ENCODE results near the gene BICDL2. TPM values are rescaled to one million over a fixed set of nuclear protein-coding genes. Genes with fewer than 3 reads are reported as not detected.

The BICDL2 gene
- total RNA-seq, 1 experiment from 2014 or later = not detected

DNA sequence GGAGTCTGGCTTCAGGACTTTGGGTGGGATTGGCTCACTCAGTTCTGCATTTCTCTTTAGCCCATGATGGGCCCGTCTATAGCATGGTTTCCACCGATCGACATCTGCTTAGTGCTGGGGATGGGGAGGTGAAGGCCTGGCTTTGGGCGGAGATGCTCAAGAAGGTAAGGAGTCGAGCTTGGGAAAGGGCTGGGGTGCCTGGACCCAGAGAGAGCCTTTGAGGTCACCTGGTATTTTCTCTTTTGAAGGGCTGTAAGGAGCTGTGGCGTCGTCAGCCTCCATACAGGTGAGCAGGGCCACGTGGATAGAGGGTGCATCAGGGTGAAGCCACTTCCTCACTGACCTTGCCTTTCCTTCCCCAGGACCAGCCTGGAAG is 10.8 kb downstream of the BICDL2 start:
- DNase-seq (ENCODE audit: low read depth) = no peak

DNA sequence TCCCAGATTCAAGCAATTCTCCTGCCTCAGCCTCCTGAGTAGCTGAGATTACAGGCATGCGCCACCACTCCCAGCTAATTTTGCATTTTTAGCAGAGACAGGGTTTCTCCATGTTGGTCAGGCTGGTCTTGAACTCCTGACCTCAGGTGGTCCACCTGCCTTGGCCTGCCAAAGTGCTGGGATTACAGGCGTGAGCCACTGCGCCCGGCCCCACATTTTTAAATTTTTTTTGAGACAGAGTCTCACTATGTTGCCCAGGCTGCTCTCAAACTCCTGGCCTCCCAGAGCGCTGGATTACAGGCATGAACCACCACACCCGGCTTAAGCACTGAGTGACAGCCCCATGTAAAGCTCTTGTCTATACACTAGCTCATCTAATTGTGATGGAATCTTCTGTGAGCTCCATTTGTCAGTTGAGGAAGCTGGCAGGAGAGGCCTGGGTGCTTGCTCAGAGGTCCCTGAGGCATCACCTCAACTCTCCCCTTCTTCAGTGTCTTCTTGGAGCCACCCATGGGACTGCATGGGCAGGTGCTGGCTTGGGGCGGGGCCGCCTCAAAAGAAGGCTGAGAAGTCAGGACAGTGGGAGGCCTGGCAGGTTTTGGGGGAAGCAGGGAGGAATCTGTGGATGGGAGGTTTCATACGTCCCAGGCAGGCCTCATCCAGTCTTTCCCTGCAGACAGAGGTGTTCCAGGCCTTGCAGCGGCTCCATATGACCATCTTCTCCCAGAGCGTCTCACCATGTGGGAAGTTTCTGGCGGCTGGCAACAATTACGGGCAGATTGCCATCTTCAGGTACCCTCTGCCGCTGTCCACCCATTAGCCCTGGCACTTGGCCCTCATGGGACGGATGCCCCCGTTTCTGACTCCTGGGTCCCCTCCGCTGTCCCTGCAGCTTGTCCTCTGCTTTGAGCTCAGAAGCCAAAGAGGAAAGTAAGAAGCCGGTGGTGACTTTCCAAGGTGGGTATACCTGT is 11.4 kb downstream of the BICDL2 start:
- DNase-seq (ENCODE audit: low read depth) = no peak

DNA sequence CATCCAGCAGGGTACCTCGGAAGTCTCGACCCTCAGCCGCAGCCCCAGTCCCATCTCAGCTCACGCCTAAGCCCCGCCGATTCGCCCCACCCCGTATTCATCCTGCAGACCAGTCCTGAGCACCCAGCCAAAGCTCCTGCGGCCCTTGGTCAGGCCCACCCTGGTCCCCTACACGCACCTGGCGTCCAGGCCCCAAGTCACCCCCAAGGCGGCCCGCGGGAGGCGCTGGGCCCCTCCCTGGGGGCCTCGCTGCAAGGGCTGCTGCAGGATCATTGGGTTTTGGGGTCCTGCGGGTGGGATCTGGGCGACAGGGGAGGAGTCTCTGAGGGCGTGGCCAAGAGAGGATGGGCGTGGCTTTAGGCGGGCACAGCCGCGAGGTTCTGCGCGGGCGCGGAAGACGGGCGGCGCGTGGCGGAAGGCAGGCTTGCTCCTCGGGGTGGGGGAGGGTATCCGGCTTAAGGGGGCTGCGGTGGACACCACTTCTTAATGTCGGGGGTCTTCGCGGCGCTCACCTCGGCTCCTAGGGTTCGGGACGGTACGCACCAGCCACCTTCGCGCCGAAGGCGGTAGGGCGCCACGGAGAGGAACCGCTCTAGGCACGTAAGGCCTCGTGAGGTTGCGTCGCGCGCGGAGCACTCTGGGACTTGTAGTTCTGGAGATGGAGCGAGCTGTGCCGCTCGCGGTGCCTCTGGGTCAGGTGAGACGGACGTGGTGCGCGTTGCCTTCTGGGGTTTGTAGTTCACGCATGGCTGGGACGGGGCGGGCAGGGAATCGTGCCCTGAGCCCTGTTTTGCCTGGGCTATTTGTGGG is 12.9 kb downstream of the BICDL2 start, which contains the start of the genes HCFC1R1 and THOC6:
TSS of gene HCFC1R1 (minus strand) at position 274 of the 810 bp plus-strand sequence. CDS start at position 273, 1 bp downstream.
TSS of gene THOC6 (plus strand) at position 367 of the 810 bp plus-strand sequence. CDS start at position 659, 292 bp downstream.
- DNase-seq (ENCODE audit: low read depth) = peak; percentile 98

DNA sequence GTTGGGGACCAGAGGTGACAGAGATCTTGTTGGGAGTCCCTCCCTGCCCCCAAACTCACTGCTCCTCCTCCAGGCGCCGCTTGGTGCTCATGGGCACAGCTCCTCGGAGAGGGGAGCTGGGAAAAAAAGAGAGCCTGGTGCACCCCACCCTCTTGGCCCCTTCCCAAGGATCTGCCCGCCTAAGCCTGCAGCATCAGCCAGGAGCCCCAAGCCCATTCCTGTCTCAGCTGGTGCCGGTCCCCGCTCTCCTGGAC is 13.4 kb downstream of the BICDL2 start:
- DNase-seq (ENCODE audit: low read depth) = peak; percentile 88

GRCh38 chr16:3022684-3023414 is 13.9 kb downstream of the BICDL2 start:
- peak; percentile 85 for DNase-seq (ENCODE audit: low read depth)

DNA sequence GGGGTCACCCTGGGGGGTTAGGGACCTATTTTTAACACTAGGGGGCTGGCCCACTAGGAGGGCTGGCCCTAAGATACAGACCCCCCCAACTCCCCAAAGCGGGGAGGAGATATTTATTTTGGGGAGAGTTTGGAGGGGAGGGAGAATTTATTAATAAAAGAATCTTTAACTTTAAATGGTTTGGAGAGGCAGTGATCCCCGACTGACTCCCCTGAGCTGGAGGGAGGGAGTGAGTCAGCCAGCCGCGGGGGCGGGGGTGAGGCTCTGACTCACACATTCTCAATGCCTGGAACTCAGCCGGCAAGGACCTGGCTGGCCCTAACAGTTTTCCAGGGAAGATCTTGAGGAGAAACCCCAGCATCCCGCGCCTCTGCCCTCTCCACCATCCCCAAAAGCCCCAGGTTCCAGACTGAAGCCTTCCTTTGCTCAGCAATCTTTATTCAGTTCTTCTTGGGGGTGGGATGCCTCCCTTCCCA is 14.5 kb downstream of the BICDL2 start:
- DNase-seq (ENCODE audit: low read depth) = peak; percentile 96

GRCh38 chr16:3021449-3022207 is 15.1 kb downstream of the BICDL2 start:
- peak; percentile 97 for DNase-seq (ENCODE audit: low read depth)

- DNase-seq (ENCODE audit: low read depth) = peak; percentile 93
Measured at GRCh38 chr16:3020604-3021448, 15.9 kb downstream of the BICDL2 start.

GRCh38 chr16:3020247-3020603 is 16.5 kb downstream of the BICDL2 start, which contains the start of gene TNFRSF12A:
Gene TNFRSF12A (plus strand): TSS chr16:3020368. CDS start chr16:3020398, 30 bp downstream.
- DNase-seq (ENCODE audit: low read depth) = peak; percentile 74

GRCh38 chr16:3019594-3020246 is 17.0 kb downstream of the BICDL2 start:
- DNase-seq (ENCODE audit: low read depth) = no peak

DNA sequence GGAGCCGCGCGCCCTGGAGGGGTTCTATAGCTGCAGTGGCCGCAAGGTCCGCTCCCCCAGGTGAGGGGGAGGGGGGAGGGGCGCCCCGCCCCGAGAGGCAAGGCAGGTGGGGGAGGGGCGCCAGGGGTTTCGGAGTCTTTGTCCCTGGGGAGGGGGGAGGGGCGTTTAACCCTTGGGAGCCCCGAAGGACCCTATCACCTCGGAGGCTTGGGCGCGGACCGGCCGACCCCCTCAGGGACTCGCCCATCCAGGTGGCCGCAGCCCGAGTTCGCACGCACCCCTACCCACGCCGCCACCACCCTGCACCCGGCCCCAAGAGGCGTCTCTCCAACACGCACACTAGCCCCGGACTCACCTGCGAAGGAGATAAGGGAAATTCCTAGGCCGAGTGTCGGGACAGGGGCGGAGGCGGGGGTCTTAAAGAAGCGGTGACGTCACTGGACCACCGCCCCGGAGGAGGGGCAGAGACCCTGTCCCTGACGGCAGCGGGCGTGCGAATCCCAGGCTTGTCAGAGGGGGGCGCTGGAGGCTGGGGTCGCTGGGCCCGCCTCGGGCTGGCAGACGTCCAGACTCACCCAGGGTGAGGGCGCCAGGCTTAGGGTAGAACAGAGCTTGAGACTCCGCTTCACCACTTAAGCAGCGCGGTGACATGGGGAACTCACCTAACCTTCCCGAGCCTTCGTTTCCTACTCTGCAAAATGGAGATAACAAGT is 18.8 kb downstream of the BICDL2 start, which contains the start of gene CLDN6:
TSS of gene CLDN6 (minus strand) at position 390 of the 713 bp plus-strand sequence. CDS start 2,162 bp downstream, outside the sequence.
- DNase-seq (ENCODE audit: low read depth) = no peak

DNA sequence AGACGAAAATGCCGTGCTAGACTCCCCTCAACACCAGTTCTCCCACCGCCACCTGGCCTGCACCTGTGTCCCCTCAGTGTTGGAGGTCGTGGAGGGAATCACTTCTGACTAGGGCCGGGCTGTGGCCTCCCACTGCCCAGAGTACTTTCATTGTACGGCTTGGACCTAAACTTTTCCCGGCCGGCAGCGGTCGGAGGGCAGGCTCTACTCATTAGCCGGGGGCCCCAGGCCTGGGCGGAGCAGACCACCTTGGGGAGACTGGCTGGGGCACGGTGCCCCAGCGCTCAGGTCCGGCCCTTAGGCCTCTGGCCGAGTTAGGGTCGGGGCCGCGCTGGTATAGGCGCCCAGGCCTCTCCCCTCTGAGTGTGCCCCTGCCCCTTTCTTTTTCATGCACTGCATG is 19.4 kb downstream of the BICDL2 start:
- DNase-seq (ENCODE audit: low read depth) = no peak

GRCh38 chr16:3015865-3016521 is 20.8 kb downstream of the BICDL2 start:
- no peak for DNase-seq (ENCODE audit: low read depth)

DNA sequence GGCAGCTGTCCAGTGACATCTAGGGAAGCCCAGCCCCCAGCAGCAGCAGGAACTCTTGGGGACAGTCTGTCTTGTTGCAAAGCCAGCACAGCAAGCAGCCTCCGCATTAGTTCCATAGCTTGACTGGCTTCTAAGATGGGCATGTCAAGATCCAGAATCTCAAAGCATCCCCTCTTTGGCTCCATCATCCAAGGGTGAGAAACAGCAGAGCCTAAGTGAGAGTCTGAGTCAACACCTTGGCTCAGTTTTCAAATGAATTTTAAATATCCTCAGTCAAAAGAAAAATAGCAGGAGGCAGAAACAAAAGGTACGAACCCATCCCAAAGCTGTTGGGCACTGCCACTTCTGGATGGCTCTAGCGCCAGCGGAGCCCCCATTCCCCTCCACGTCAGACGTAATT is 21.8 kb downstream of the BICDL2 start:
- DNase-seq (ENCODE audit: low read depth) = no peak

DNA sequence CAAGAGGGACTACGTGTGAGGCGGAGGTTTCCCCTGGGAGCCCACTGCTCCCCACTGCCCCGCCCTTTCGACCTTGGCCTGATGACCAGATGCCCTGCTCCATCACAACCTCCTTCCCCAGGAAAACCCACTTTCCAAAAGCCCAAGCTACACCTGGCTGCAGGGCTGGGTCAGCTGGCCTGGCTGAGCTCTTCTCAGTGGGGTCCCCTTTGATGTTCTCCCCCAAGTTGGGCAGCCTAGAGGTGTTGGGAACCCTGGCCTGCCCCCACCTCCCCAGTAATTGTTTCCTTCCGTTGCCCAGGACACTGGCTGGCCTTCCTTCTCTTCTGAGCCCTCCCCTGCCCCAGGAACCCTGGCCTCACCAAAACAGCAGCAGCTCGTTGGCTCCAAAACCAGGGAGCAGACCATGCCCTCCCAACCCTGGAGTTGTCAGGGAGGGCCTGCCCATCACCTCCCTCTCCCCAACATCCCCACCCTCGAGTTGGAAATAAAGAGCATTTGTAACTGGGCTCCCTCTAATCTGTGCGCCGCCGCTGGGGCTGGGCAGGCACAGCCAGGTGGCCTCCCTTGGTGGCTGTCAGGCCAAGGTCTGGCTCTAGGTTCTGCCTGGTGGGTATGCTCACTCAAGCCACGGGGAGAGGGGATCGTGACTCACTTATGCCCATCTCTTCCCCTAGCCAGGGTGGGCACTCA is 22.6 kb downstream of the BICDL2 start:
- no peak for DNase-seq (ENCODE audit: low read depth)

DNA sequence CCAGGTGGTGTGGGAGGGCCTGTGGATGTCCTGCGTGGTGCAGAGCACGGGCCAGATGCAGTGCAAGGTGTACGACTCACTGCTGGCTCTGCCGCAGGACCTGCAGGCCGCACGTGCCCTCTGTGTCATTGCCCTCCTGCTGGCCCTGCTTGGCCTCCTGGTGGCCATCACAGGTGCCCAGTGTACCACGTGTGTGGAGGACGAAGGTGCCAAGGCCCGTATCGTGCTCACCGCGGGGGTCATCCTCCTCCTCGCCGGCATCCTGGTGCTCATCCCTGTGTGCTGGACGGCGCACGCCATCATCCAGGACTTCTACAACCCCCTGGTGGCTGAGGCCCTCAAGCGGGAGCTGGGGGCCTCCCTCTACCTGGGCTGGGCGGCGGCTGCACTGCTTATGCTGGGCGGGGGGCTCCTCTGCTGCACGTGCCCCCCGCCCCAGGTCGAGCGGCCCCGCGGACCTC is 23.2 kb downstream of the BICDL2 start:
- no peak for DNase-seq (ENCODE audit: low read depth)

DNA sequence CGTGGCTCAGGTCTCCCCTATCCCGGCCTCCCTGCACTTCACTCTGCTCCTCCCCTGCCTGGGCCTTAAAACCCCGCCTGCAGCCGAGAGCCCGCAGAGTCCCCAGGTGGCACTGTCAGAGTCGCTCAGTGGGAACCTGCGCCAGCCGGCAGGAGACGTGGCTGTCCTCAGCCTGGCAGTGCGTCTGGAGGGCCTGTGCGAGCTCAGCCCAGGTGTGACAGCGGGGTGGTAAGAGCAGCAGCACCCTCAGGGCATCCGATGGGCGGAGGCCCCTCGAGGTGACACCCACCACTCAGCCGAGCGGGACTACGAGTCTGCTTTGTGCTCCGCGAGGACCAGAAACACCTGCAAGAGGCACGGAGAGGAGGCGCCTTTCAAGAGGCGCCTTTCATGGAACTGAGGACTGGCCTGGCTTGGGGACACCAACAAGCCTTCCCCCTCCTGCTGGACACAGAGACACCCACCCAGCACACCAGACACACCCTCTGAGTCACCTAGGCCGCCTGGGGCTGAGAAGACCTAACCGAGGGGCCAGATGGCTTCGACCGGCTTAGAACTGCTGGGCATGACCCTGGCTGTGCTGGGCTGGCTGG is 23.8 kb downstream of the BICDL2 start, which contains the start of gene CLDN9:
TSS of gene CLDN9 (plus strand) at position 96 of the 593 bp plus-strand sequence. CDS start at position 536, 440 bp downstream.
- DNase-seq (ENCODE audit: low read depth) = no peak

All from LHCN-M2 (cell line).